Panc1 (cell line): ENCODE measurements around the gene INPP5A.

Source experiments
- CTCF ChIP-seq: fragments of 450-650 bp; IDR thresholded peaks from 2 replicates; pipeline ENCODE4 v1.5.1; 2017; ENCODE audit warnings: mild to moderate bottlenecking
- POLR2AphosphoS5 ChIP-seq: IDR thresholded peaks from 2 replicates; pipeline ENCODE4 v1.6.1; 2012; ENCODE audit warnings: mild to moderate bottlenecking, low read depth, low read length, moderate library complexity
- REST ChIP-seq, 2 experiments: IDR thresholded peaks; 2 replicates each; pipeline ENCODE4 v1.6.1; 2011 to 2012; ENCODE audit warnings: low read depth in 2 of 2, control low read depth in 1 of 2, low read length in 1 of 2, mild to moderate bottlenecking in 1 of 2, moderate library complexity in 1 of 2; ENCODE audit not compliant: insufficient read depth in 1 of 2

GRCh38 chr10:132742167-132742836, 204.7 kb downstream of the INPP5A start:
- TF ChIP-seq CTCF = no peak
- TF ChIP-seq REST (IDR thresholded peaks at IDR 0.05; ENCODE audit: insufficient read depth in 1 of 2, low read depth in 2 of 2, low read length in 1 of 2) = no peak
- no peak for TF ChIP-seq POLR2AphosphoS5
